Stimulated activated CD8-positive, alpha-beta memory T cell treated with anti-CD3 and anti-CD28 coated beads, Interleukin-2, amount 100 ng/mL, for 1 hour (primary cell): ENCODE results near the gene STAU1.
"Not testable (repeated sequence)": the region's sequence is repeated elsewhere in the genome, so short reads cannot be mapped to it uniquely, and the experiment has no call there.

Experiments
- DNase-seq, 2 donors: peaks; one replicate each; pipeline ENCODE4 v3.0.0-alpha.2; 2020; ENCODE audit warnings: low read depth in 2 of 2

Gene STAU1, protein sequence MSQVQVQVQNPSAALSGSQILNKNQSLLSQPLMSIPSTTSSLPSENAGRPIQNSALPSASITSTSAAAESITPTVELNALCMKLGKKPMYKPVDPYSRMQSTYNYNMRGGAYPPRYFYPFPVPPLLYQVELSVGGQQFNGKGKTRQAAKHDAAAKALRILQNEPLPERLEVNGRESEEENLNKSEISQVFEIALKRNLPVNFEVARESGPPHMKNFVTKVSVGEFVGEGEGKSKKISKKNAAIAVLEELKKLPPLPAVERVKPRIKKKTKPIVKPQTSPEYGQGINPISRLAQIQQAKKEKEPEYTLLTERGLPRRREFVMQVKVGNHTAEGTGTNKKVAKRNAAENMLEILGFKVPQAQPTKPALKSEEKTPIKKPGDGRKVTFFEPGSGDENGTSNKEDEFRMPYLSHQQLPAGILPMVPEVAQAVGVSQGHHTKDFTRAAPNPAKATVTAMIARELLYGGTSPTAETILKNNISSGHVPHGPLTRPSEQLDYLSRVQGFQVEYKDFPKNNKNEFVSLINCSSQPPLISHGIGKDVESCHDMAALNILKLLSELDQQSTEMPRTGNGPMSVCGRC

GRCh38 chr20:49187851-49188641 is at the start of gene STAU1:
Gene STAU1, minus strand, starts transcription at chr20:49188334. Its CDS starts 22,133 bp downstream, at chr20:49166201.
- peak; percentile 85 to 90 for DNase-seq

DNA sequence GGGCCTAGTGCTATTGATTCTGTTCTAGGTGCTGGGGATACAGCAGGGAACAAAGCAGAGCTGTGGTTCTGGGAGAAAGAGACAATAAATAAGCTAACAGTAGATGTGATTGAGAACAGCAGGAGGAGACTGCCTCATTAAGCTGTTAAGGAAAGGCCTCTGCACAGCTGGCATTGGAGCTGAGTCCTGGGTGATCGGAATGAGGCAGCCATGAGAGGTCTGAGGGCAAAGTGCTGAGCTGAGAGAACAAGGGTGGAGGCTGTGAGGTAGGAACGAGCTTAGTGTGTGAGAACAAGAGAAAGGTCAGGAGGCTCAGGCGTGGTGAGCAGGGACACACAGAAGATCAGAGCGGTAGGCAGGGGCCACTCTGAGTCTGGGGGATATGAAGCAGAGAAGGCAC is 49.4 kb upstream of the STAU1 start:
- no peak for DNase-seq

DNA sequence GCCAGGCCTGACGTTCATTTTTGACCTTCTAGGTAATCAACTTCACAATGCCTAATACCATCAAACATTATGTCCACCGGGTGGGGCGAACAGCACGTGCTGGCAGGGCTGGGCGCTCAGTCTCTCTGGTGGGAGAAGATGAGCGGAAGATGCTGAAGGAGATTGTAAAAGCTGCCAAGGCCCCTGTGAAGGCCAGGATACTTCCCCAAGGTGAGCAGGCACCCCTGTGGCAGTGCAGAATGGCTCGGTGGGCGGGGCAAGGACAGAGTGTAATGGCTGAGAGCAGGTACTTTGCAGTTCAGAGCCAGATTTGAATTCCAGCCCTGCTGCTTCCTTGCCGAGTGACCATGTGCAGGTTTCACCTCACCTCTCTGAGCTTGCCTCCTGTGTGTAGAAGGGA is 48.2 kb upstream of the STAU1 start:
- no peak for DNase-seq

DNA sequence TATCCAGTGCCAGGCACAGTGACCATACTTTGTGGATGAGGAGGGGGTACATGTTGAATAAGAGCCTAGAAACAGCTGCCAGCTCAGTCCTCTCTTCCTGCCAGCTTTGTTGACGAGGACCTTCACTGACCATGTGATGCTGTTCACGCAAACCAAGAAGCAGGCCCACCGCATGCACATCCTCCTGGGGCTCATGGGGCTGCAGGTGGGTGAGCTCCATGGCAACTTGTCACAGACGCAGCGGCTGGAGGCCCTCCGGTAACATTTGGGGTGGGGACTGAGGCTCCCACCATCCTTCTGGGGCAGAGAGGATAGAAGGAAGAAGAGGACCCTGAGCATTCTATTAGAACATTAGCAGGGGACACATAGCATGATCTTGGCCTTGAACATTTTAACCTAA is 46.7 kb upstream of the STAU1 start:
- DNase-seq: no peak

- no peak for DNase-seq
These were observed 45.1 kb upstream of the STAU1 start for GRCh38 chr20:49233226-49233625.

- DNase-seq: no peak
These were observed 43.3 kb upstream of the STAU1 start for GRCh38 chr20:49231471-49231870.

DNA sequence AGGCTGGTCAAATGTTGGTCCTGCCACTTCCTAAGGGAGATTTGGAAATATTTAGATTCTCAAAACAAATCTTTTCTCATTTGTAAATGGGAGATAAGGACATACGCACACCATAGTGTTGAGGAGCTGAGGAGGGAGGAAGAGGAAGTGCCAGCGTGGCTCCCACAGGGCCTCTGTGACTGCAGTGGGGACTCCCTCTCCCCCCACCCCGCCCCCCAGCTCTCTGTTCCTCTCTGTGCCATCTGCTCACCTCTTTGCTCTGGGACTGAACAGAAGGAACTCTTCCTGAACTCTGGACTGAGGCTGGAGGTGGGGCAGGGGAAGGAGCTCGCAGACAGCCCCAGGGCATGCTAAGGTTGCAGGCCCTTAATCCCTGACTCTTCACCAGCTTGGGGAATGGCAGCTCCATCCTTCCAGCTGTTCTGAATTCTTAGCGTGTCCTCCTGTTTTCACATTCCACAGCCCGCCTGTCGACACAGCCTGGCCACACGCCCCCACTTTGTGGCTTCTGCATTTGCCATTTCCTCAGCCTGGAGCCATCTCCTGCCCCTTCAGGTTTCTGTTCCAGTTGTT is 42.5 kb upstream of the STAU1 start:
- DNase-seq: no peak

GRCh38 chr20:49230021-49230420 is 41.9 kb upstream of the STAU1 start:
- DNase-seq: no peak

- DNase-seq: no peak
These were observed 41.2 kb upstream of the STAU1 start for GRCh38 chr20:49229381-49229780.

- DNase-seq: no peak
These were observed 40.5 kb upstream of the STAU1 start for GRCh38 chr20:49228676-49229075.

DNA sequence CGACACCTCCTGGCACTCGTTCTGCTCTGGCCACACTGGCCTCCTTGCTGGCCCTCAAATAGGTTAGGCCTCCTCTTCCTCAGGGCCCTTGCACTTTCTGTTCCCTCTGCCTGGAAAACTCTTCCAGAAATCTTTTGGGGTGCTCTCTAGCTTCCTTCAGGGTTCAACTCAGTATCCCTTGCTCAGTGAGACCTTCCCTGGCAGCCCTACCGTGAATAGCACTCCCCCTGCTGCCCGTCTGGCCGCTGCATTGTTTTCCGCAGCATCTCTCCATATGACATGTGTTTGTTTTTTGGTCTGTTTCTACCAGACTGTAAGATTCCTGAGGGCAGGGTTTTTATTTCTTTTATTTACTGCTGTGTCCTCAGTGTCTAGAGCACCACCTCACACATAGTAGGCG is 37.8 kb upstream of the STAU1 start:
- no peak for DNase-seq

GRCh38 chr20:49219924-49220831 is 32.0 kb upstream of the STAU1 start:
- no peak for DNase-seq

DNA sequence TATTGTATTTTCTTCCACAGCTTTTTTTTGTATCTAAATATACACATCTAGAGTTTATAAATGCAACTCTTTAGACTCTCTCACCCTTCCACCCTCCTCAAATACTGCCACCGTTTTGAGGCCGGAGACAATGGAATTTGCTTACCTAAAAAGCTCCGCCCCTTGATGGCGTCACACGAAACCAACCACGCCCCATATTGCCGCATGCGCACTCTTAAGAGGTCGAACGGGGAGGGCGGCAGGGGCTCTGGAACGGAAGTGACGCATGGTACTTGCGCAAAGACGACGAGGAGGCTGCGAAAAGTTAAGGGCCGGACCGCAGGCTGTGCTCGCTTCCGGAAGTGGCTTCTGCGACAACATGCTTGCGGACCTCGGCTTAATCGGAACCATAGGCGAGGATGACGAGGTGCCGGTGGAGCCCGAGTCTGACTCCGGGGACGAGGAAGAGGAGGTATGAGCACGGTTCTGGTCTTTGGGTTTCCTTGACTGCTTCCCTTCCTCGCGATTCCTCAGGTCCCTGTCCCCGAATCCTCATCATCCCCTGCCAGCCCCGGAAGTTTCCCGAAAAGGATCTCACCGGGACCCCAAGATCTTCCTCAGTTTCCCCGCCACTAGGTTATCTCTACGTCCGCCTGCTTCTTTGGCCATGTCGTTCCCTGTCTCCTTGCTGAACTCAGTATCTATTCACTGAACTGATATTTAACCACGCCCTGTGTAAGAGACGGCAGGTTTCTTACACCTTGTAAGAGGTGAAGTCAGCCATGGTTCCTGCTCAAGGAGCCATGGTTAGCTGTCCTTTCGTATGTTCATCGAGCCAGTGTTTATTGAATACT is 31.2 kb upstream of the STAU1 start, which contains the start of gene DDX27:
DDX27 (plus strand) TSS at position 326 of the 833 bp plus-strand sequence; CDS start at position 359, 33 bp downstream.
- peak; percentile 94 to 96 for DNase-seq

DNA sequence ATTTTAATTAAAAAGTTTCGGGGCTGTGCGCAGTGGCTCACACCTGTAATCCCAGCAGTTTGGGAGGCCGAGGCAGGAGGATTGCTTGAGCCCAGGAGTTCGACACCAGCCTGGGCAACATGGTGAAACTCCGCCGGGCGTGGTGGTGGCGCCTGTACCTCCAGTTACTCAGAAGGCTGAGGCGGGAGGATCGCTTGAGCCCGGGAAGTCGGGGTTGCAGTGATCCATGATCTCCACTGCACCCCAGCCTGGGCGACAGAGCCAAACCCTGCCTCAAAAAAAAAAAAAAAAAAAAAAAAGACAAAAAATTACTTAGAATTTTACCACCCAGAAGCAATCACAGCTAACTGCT is 30.6 kb upstream of the STAU1 start:
- DNase-seq: not testable (repeated sequence)

DNA sequence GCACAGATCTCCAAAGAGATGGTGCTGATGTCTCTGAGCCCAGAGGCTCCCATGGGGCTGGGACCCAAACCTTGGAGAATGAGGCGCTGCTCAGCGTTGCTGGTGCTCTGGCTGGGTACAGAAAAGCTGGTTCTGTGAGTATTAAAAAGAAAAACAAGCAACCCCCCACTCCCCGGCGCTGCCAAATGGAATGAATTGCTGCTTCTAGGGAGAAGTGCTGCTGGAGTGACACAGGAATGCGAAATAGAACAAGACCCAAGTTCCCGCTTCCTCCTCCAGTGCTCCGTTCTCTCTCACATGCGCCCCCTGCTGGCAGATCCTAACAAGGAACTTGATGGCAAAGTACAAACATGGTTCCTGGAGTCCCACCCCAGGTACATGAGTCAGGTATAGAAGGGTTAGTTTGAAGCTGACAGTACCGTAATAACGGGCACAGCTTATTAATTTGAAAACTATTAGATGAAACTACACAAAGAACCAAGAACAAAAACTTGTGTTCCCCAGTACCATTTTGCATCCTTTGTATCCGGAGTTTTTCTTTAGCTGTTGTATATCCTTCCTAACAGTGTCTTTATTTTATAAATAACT is 29.0 kb upstream of the STAU1 start:
- DNase-seq: peak; percentile 87 to 89

- no peak for DNase-seq
These were observed 27.1 kb upstream of the STAU1 start for GRCh38 chr20:49215232-49215631.

DNA sequence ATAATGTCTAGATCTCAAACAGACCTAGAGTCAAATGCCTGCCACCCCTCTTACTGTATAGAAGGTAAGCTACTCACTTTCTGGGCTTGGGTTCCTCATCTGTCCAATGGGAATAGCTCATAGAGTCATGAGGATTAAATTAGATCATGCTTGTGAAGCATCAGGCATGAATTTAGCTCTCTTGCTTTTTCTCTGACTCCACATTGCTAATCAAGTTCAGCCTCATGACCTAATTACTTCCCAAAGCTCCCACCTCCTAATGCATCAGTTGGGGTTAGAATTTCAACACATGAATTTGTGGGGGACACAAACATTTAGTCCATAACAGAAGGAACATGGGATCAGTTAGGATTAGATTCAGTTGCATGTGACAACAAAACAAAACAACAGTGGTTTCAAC is 26.4 kb upstream of the STAU1 start:
- DNase-seq: no peak

DNA sequence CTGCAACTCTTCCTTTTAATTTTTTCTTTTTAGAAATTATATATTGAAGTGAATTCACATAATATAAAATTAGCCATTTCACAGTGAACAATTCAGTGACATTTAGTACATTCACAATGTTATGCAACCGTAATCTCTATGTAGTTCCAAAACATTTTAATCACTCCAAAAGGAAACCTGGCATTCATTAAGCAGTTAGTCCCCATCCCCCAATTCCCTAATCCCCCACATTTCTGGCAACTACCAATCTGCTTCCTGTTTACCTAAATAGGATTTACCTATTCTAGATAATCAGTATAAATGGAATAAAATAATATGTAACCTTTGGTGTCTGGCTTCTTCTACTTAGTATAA is 22.6 kb upstream of the STAU1 start:
- DNase-seq: no peak

- no peak for DNase-seq
These were observed 22.1 kb upstream of the STAU1 start for GRCh38 chr20:49210101-49210756.
